MCF 10A (cell line): Measurements from ENCODE around the gene EMP3. TPM values are rescaled to one million over a fixed set of nuclear protein-coding genes. Genes with fewer than 3 reads are reported as not detected.

Source experiments
- BruUV-seq: library from RNA; stranded (reverse); fragments of 400-500 nt; replicated peaks from 2 replicates; lab custom pipeline; 2021; lab: Mats Ljungman, UMichigan
- CTCF ChIA-PET: fragments of 300-600 bp; sonication (Branson Sonifier 250); formaldehyde crosslinking; extraction: SDS; loops from one replicate; lab custom pipeline; 2021; ENCODE audit warnings: antibody characterized with exemption, inconsistent platforms; lab: Yijun Ruan, JAX
- POLR2A ChIA-PET: fragments of 300-600, 350-650 bp; sonication (Branson Sonifier 250); formaldehyde crosslinking; extraction: SDS; loops from one replicate; lab custom pipeline; 2020; ENCODE audit warnings: antibody characterized with exemption, inconsistent platforms; lab: Yijun Ruan, JAX
- DNase-seq: peaks from one replicate; pipeline ENCODE4 v3.0.0-alpha.2; 2018; ENCODE audit not compliant: unreplicated experiment
- H3K27ac Mint-ChIP-seq: one replicate; pipeline ENCODE4 v1.8.0; 2022; ENCODE audit warnings: mild to moderate bottlenecking, low read depth, mixed read lengths; ENCODE audit not compliant: unreplicated experiment
- H3K27me3 Mint-ChIP-seq: one replicate; pipeline ENCODE4 v1.8.0; 2022; ENCODE audit warnings: mixed read lengths; ENCODE audit not compliant: insufficient read depth, unreplicated experiment
- H3K36me3 Mint-ChIP-seq: one replicate; pipeline ENCODE4 v1.8.0; 2022; ENCODE audit warnings: mild to moderate bottlenecking, moderate library complexity, mixed read lengths; ENCODE audit not compliant: insufficient read depth, unreplicated experiment
- H3K4me1 Mint-ChIP-seq: one replicate; pipeline ENCODE4 v1.8.0; 2022; ENCODE audit warnings: mixed read lengths; ENCODE audit not compliant: insufficient read depth, unreplicated experiment
- H3K4me3 Mint-ChIP-seq: one replicate; pipeline ENCODE4 v1.8.0; 2022; ENCODE audit warnings: mild to moderate bottlenecking, moderate library complexity, mixed read lengths; ENCODE audit not compliant: unreplicated experiment
- H3K9me3 Mint-ChIP-seq: one replicate; pipeline ENCODE4 v1.8.0; 2022; ENCODE audit warnings: mixed read lengths; ENCODE audit not compliant: unreplicated experiment
- CTCF ChIP-seq: fragments of 200-600 bp; IDR thresholded peaks from one replicate; pipeline ENCODE4 v1.8.0; 2022; ENCODE audit warnings: antibody characterized with exemption, mild to moderate bottlenecking; ENCODE audit not compliant: unreplicated experiment
- intact Hi-C: fragments of 100-400 bp; cut with micrococcal nuclease; formaldehyde crosslinking; loops from 2 replicates; pipeline ENCODE4 v1.14.1; 2022
- total RNA-seq: library from RNA; stranded (reverse); gene quantifications from 2 replicates; pipeline ENCODE4 v1.2.3, GENCODE V29; 2022

Gene EMP3
- total RNA-seq, 1 experiment from 2014 or later, result 198 TPM

GRCh38 chr19:48363500-48363809 lies 38.1 kb downstream of the EMP3 start:
- H3K9me3 Mint-ChIP-seq, result no peaks in the 10 kb centered on the region
- H3K27ac Mint-ChIP-seq, result peak overlapping the region; percentile 88
- no peaks in the 10 kb centered on the region for H3K4me1 Mint-ChIP-seq
- H3K36me3 Mint-ChIP-seq, result peaks cover 6% of the 10 kb centered on the region
- H3K4me3 Mint-ChIP-seq, result peak overlapping the region; percentile 79
- ChIA-PET CTCF (interaction anchor here (0.6 kb wide), 3 partner anchors 42 to 618 kb away, joined by 3 read pairs; a partner anchor contains a TSS), POLR2A (interaction anchor here (0.7 to 2.9 kb wide), 20 partner anchors 9 to 644 kb away, joined by 3 to 43 read pairs (median 4); partner anchors contain the start of genes GRWD1, KDELR1, RPL18 and SPHK2)
- TF ChIP-seq CTCF, result no peak
- intact Hi-C loops, result no loop called here
- H3K27me3 Mint-ChIP-seq, result no peaks in the 10 kb centered on the region
- no TSS peak for BruUV-seq
- no peak for DNase-seq

GRCh38 chr19:48363810-48364597 lies 38.7 kb downstream of the EMP3 start, which contains the start of the genes SYNGR4 and TMEM143:
TSS of gene SYNGR4 (plus strand) at chr19:48364367. CDS start at chr19:48365843, 1,476 bp downstream.
TSS of gene TMEM143 (minus strand) at chr19:48363940. CDS start at chr19:48363920, 20 bp downstream.
- no peak for TF ChIP-seq CTCF
- CTCF ChIA-PET, result interaction anchor here (0.5 to 1.1 kb wide), 7 partner anchors 24 to 1750 kb away, joined by 3 to 4 read pairs (median 3); a partner anchor contains a TSS
- peak within 1 kb of the TSS; percentile 79 for H3K4me3 Mint-ChIP-seq
- H3K4me1 Mint-ChIP-seq, result no peaks in the 10 kb centered on the region
- H3K27ac Mint-ChIP-seq, result peak within 1 kb of the TSS; percentile 88
- DNase-seq, result peak; percentile 100
- H3K27me3 Mint-ChIP-seq, result no peaks in the 10 kb centered on the region
- intact Hi-C loops, result no loop called here
- POLR2A ChIA-PET, result interaction anchor here (0.6 to 2.9 kb wide), 18 partner anchors 9 to 253 kb away, joined by 3 to 43 read pairs (median 4); partner anchors contain the start of genes GRWD1 and KDELR1
- BruUV-seq, result no TSS peak
- peaks cover 6% of the 10 kb centered on the region for H3K36me3 Mint-ChIP-seq
- H3K9me3 Mint-ChIP-seq, result no peaks in the 10 kb centered on the region

GRCh38 chr19:48364598-48365348 lies 39.4 kb downstream of the EMP3 start:
- POLR2A ChIA-PET, result interaction anchor here (0.8 to 2.9 kb wide), 10 partner anchors 10 to 252 kb away, joined by 3 to 43 read pairs (median 8); partner anchors contain the start of genes GRWD1 and KDELR1
- TF ChIP-seq CTCF, result no peak
- Mint-ChIP-seq H3K27ac (no peak overlapping the region), H3K4me3 (peak overlapping the region; percentile 79), H3K4me1 (no peaks in the 10 kb centered on the region), H3K36me3 (peaks cover 6% of the 10 kb centered on the region), H3K9me3 (no peaks in the 10 kb centered on the region), H3K27me3 (no peaks in the 10 kb centered on the region)
- intact Hi-C loops, result no loop called here
- CTCF ChIA-PET, result interaction anchor here (0.5 to 1.1 kb wide), 3 partner anchors 31 to 1751 kb away, joined by 3 to 4 read pairs (median 3); no protein-coding TSS in a partner anchor
- DNase-seq, result no peak
- BruUV-seq, result TSS peak; percentile 71
